Gastrocnemius medialis (tissue), 4 donors: ENCODE results near the gene PRKAR2B. TPM values are rescaled to one million over a fixed set of nuclear protein-coding genes. Genes with fewer than 3 reads are reported as not detected.

Source experiments
- ATAC-seq, 2 donors: fragments of 150-250 bp; one replicate each; pipeline ENCODE4 v1.9.1; 2016
- DNase-seq, 2 donors: peaks; one replicate each; pipeline ENCODE4 v3.0.0-alpha.2; 2019
- H3K27ac ChIP-seq, 4 donors: fragments of 200-600 bp; sonication (generic); 1 replicate in 1 of 4; 2 replicates in 3 of 4; pipeline ENCODE4 v1.5.1; 2016 to 2018; ENCODE audit warnings: mild to moderate bottlenecking in 2 of 4, moderate library complexity in 1 of 4
- H3K27me3 ChIP-seq, 3 donors: fragments of 200-600 bp; sonication (generic) in 2 of 3; 1 replicate in 1 of 3; 2 replicates in 2 of 3; pipeline versions ENCODE4 v1.5.1 to v1.6.0; 2016 to 2019; ENCODE audit warnings: mild to moderate bottlenecking in 1 of 3, moderate library complexity in 1 of 3
- H3K36me3 ChIP-seq, 2 donors: fragments of 200-600 bp; sonication (generic) in 1 of 2; one replicate each; pipeline ENCODE4 v1.5.1; 2017 to 2018
- H3K4me1 ChIP-seq, 2 donors: fragments of 200-600 bp; sonication (generic) in 1 of 2; one replicate each; pipeline ENCODE4 v1.5.1; 2016 to 2017; ENCODE audit warnings: mild to moderate bottlenecking in 2 of 2
- H3K4me3 ChIP-seq, 4 donors: fragments of 200-600 bp; sonication (generic) in 3 of 4; 1 replicate in 1 of 4; 2 replicates in 3 of 4; pipeline ENCODE4 v1.5.1; 2016 to 2019; ENCODE audit warnings: mild to moderate bottlenecking in 2 of 4
- H3K9me3 ChIP-seq, 3 donors: fragments of 200-600 bp; sonication (generic) in 2 of 3; 1 replicate in 1 of 3; 2 replicates in 2 of 3; pipeline ENCODE4 v1.5.1; 2016 to 2019
- POLR2A ChIP-seq, 2 donors: fragments of 450-650 bp; IDR thresholded peaks; one replicate each; pipeline ENCODE4 v1.6.1; 2017; ENCODE audit warnings: antibody characterized with exemption in 2 of 2, mild to moderate bottlenecking in 2 of 2, moderate library complexity in 2 of 2
- in situ Hi-C, 4 donors: fragments of 200-750 bp; cut with MboI; loops; one replicate each; pipeline versions ENCODE4 v1.15.0 to v1.8.0; 2017; ENCODE audit warnings: low sequenced_read_pairs in 4 of 4
- intact Hi-C: fragments of 100-400 bp; cut with DNase I; formaldehyde crosslinking; loops from one replicate; pipeline ENCODE4 v1.15.1; 2023; ENCODE audit warnings: low total_unique reads
- total RNA-seq, 4 donors: library from RNA; depleted of rRNA; stranded (reverse); fragments of >200 nt; gene quantifications; one replicate each; pipeline versions ENCODE4 v1.1.0 to v1.2.3, GENCODE V29; 2016
- TF ChIP-seq, protein P1 (sequence below), 5 experiments: fragments of 450-650 bp in 3 of 5; fragments of 200-600 bp in 2 of 5; sonication (generic) in 2 of 5; IDR thresholded peaks in 4 of 5; conservative IDR thresholded peaks in 1 of 5; 1 replicate in 4 of 5; 2 replicates in 1 of 5; pipeline ENCODE4 v1.5.1; 2016 to 2019; ENCODE audit warnings: antibody characterized with exemption in 5 of 5, mild to moderate bottlenecking in 3 of 5, moderate library complexity in 3 of 5

PRKAR2B gene
- total RNA-seq, 4 donors from 2014 or later: 0.85 to 6.0 (median 1.4) TPM

DNA sequence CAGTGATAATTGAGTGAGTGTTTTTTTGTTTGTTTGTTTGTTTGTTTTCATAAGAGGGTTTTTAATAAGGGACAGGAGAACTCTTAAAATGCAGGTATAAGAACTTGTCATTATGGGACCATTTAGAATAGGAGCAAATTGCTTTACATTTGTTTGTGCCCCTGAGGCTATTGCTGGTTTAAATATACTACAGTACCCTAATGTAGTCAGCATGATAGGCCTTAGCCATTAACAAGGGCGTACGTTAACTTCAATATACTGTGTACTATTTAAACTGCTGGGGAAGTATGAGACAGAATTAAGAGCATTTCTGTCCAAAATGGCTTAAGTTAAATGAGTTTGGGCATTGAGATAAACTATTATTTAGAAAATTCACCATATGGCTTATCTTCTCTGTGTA is 26.2 kb downstream of the PRKAR2B start:
- intact Hi-C loops: no loop called here
- Histone ChIP-seq H3K4me1 (no peaks in the 10 kb centered on the region), H3K27ac (no peak overlapping the region), H3K36me3 (no peaks in the 10 kb centered on the region), H3K9me3 (no peaks in the 10 kb centered on the region), H3K27me3 (no peaks in the 10 kb centered on the region), H3K4me3 (no peak overlapping the region)
- in situ Hi-C loops: no loop called here
- TF ChIP-seq, protein P1, sequence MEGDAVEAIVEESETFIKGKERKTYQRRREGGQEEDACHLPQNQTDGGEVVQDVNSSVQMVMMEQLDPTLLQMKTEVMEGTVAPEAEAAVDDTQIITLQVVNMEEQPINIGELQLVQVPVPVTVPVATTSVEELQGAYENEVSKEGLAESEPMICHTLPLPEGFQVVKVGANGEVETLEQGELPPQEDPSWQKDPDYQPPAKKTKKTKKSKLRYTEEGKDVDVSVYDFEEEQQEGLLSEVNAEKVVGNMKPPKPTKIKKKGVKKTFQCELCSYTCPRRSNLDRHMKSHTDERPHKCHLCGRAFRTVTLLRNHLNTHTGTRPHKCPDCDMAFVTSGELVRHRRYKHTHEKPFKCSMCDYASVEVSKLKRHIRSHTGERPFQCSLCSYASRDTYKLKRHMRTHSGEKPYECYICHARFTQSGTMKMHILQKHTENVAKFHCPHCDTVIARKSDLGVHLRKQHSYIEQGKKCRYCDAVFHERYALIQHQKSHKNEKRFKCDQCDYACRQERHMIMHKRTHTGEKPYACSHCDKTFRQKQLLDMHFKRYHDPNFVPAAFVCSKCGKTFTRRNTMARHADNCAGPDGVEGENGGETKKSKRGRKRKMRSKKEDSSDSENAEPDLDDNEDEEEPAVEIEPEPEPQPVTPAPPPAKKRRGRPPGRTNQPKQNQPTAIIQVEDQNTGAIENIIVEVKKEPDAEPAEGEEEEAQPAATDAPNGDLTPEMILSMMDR (IDR thresholded peaks at IDR 0.05 in 4 of 5, conservative IDR thresholded peaks at IDR 0.05 in 1 of 5): no peak
- TF ChIP-seq POLR2A (IDR thresholded peaks at IDR 0.05): no peak
- ATAC-seq (no peak), DNase-seq (no peak)

DNA sequence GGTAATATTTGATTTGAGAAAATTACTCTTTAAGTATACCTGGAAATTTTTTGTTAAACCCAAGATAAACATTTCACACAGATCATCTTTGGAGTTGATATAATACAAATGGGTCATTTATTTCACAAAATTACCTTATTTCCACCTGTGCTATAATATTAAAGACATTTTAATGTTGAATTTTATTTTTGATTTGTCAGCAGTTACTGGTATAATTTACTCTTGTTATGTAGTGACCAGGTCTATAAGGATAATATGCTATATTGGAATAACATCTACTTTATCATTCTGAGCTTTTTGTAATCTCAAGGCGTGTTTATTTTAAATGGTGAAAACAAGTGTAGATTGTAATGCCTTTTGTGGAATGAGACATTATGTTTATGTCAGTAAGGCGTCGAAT is 26.6 kb downstream of the PRKAR2B start:
- DNase-seq: no peak
- H3K27ac ChIP-seq: no peak overlapping the region
- TF ChIP-seq, protein P1 (IDR thresholded peaks at IDR 0.05 in 4 of 5, conservative IDR thresholded peaks at IDR 0.05 in 1 of 5): no peak
- no peak for TF ChIP-seq POLR2A (IDR thresholded peaks at IDR 0.05)
- intact Hi-C loops (no loop called here), in situ Hi-C loops (no loop called here)
- H3K27me3 ChIP-seq: no peaks in the 10 kb centered on the region
- no peak overlapping the region for H3K4me3 ChIP-seq
- no peaks in the 10 kb centered on the region for H3K9me3 ChIP-seq
- H3K36me3 ChIP-seq: no peaks in the 10 kb centered on the region
- no peaks in the 10 kb centered on the region for H3K4me1 ChIP-seq
- no peak for ATAC-seq

DNA sequence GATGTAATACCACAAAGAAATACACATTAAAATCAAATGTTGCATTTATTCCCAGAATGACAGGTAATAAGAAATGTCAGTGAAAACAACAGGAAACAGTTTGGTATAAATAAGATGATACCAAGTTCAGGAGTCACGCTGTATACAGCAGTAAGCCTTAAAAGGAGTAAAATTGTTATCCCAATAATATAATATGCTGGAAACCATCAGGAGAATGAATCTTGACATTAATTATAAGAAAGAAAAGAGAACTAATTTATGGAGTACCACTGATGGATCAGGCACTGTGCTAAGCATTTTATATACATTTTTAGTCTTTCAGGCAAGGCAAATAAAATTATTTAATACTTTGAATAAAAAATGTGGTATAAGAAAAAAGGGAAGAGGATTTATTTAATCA is 27.6 kb downstream of the PRKAR2B start:
- no peaks in the 10 kb centered on the region for H3K9me3 ChIP-seq
- H3K27ac ChIP-seq: no peak overlapping the region
- intact Hi-C loops: no loop called here
- no peaks in the 10 kb centered on the region for H3K36me3 ChIP-seq
- DNase-seq: no peak
- in situ Hi-C loops: no loop called here
- H3K4me3 ChIP-seq: no peak overlapping the region
- H3K27me3 ChIP-seq: no peaks in the 10 kb centered on the region
- ATAC-seq: no peak
- TF ChIP-seq POLR2A (IDR thresholded peaks at IDR 0.05): no peak
- TF ChIP-seq, protein P1 (IDR thresholded peaks at IDR 0.05 in 4 of 5, conservative IDR thresholded peaks at IDR 0.05 in 1 of 5): no peak
- H3K4me1 ChIP-seq: no peaks in the 10 kb centered on the region

DNA sequence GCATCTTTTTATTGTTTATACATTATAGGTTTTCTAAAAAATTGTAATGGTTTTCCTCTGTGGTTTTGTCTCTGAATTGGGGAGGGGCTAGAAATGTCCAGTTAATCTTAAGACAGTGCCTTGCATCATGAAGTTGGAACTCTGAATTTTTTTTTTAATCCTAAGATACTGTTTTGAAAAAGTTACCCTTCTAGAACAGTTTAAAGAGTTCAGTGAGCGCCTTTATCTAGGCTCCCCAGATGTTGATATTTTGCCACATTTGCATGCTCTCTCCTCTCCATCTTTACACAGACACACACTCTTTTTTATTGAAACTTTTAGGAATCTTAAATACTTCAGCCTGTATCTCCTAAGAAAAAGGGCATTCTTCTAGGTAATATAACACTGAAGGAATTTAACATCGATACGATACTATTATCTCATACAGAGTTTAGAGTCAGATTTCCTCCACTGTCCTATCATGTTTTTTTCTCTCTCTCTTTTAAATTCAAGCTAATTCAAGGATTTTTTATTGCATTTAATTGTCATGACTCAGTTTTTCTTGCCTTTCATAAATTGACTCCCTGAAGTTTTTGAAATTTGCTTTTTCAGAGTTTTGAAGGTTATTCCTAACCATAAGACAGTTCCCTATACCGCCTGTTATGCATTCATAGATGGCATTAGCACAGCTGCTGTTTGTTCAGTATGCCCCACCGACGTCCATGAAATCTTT is 31.5 kb downstream of the PRKAR2B start:
- no peaks in the 10 kb centered on the region for H3K27me3 ChIP-seq

More for the DNA sequence above, 31.5 kb downstream of the PRKAR2B start:
- ATAC-seq (no peak), DNase-seq (no peak)
- intact Hi-C loops (no loop called here), in situ Hi-C loops (no loop called here)
- Histone ChIP-seq H3K36me3 (no peaks in the 10 kb centered on the region), H3K4me1 (no peaks in the 10 kb centered on the region), H3K27ac (no peak overlapping the region), H3K9me3 (no peaks in the 10 kb centered on the region), H3K4me3 (no peak overlapping the region)
- TF ChIP-seq, protein P1 (IDR thresholded peaks at IDR 0.05 in 4 of 5, conservative IDR thresholded peaks at IDR 0.05 in 1 of 5): no peak
- no peak for TF ChIP-seq POLR2A (IDR thresholded peaks at IDR 0.05)
